H1 (cell line): ENCODE results near the gene MAPK9. TPM values are rescaled to one million over a fixed set of nuclear protein-coding genes. Genes with fewer than 3 reads are reported as not detected.

ENCODE experiments used
- CTCF ChIA-PET: fragments of 300-600 bp; sonication (Branson Sonifier 250); formaldehyde crosslinking; loops from one replicate; lab custom pipeline; 2021; ENCODE audit not compliant: partially characterized antibody; lab: Charles Lee
- POLR2A ChIA-PET: fragments of 300-600 bp; sonication (Branson Sonifier 250); formaldehyde crosslinking; loops from one replicate; lab custom pipeline; 2021; ENCODE audit warnings: inconsistent platforms; ENCODE audit not compliant: partially characterized antibody; lab: Charles Lee
- DNase-seq, 2 experiments: peaks; one replicate each; pipeline versions ENCODE4 v3.0.0 to v3.0.0-alpha.2; 2010 to 2022; ENCODE audit warnings: low spot score in 2 of 2, low read depth in 1 of 2, mixed read lengths in 1 of 2
- FAIRE-seq: peaks from 2 replicates; lab custom pipeline; 2011; peaks lifted over from hg19 to GRCh38; lab: Jason Lieb, UNC
- H2AFZ ChIP-seq: 2 replicates; pipeline ENCODE4 v1.8.1; 2012; ENCODE audit warnings: low read length, inconsistent platforms
- H2AK5ac ChIP-seq: 2 replicates; pipeline ENCODE4 v1.6.1; 2013; ENCODE audit warnings: low read depth, low read length
- H2BK120ac ChIP-seq: replicated peaks from 2 replicates; pipeline ENCODE3; 2013; ENCODE audit warnings: low read depth, low read length, inconsistent platforms
- H2BK12ac ChIP-seq: 2 replicates; pipeline ENCODE4 v1.6.1; 2013; ENCODE audit warnings: low read depth, low read length
- H2BK15ac ChIP-seq: 2 replicates; pipeline ENCODE4 v1.6.1; 2013; ENCODE audit warnings: low read length
- H2BK20ac ChIP-seq: 2 replicates; pipeline ENCODE4 v1.6.1; 2013; ENCODE audit warnings: low read length
- H2BK5ac ChIP-seq: 2 replicates; pipeline ENCODE4 v1.6.1; 2013; ENCODE audit warnings: low read depth, low read length
- H3K14ac ChIP-seq: 2 replicates; pipeline ENCODE4 v1.6.1; 2013; ENCODE audit warnings: inconsistent platforms; ENCODE audit not compliant: insufficient read length
- H3K18ac ChIP-seq: 2 replicates; pipeline ENCODE4 v1.6.1; 2013; ENCODE audit warnings: low read length; ENCODE audit errors: extremely low read depth
- H3K23ac ChIP-seq: 2 replicates; pipeline ENCODE4 v1.6.1; 2013; ENCODE audit warnings: inconsistent platforms; ENCODE audit not compliant: insufficient read length
- H3K23me2 ChIP-seq: 2 replicates; pipeline ENCODE4 v1.6.1; 2013; ENCODE audit warnings: low read depth, low read length
- H3K27ac ChIP-seq: 2 replicates; pipeline ENCODE4 v1.6.1; 2011; ENCODE audit warnings: low read depth, low read length, inconsistent platforms
- H3K27me3 ChIP-seq, 4 experiments: replicated peaks in 1 of 4; 1 replicate in 1 of 4; 2 replicates in 3 of 4; pipeline versions ENCODE4 v1.6.1 to v1.8.1; 2011 to 2013; ENCODE audit warnings: low read length in 3 of 4, mild to moderate bottlenecking in 3 of 4, inconsistent platforms in 2 of 4, mixed read lengths in 2 of 4, moderate library complexity in 1 of 4; ENCODE audit not compliant: control insufficient read depth in 3 of 4, insufficient read depth in 3 of 4; ENCODE audit errors: extremely low read depth in 1 of 4
- H3K36me3 ChIP-seq, 4 experiments: 2 replicates each; pipeline versions ENCODE4 v1.6.1 to v1.8.1; 2011 to 2013; ENCODE audit warnings: mild to moderate bottlenecking in 4 of 4, low read length in 3 of 4, moderate library complexity in 2 of 4, control low read depth in 1 of 4, inconsistent platforms in 1 of 4; ENCODE audit not compliant: insufficient read depth in 4 of 4, control insufficient read depth in 2 of 4
- H3K4ac ChIP-seq: replicated peaks from 2 replicates; pipeline ENCODE3; 2013; ENCODE audit warnings: low read length, low read depth, mixed read lengths, inconsistent platforms; ENCODE audit not compliant: insufficient read length
- H3K4me1 ChIP-seq, 4 experiments: replicated peaks in 1 of 4; 1 replicate in 1 of 4; 2 replicates in 3 of 4; pipeline versions ENCODE4 v1.6.1 to v1.8.1; 2011 to 2013; ENCODE audit warnings: low read length in 3 of 4, inconsistent platforms in 2 of 4, mixed read lengths in 1 of 4; ENCODE audit not compliant: insufficient read depth in 4 of 4, control insufficient read depth in 3 of 4
- H3K4me2 ChIP-seq, 2 experiments: 2 replicates each; pipeline versions ENCODE4 v1.6.1 to v1.8.1; 2011 to 2013; ENCODE audit warnings: low read depth in 2 of 2, low read length in 2 of 2, control low read depth in 1 of 2, inconsistent platforms in 1 of 2, mild to moderate bottlenecking in 1 of 2; ENCODE audit not compliant: insufficient read depth in 1 of 2
- H3K4me3 ChIP-seq, 4 experiments: fragments of 200-600, 300-600 bp in 1 of 4; sonication (generic), shearing (Covaris generic), sonication (Bioruptor Twin) in 1 of 4; 2 replicates each; pipeline versions ENCODE4 v1.5.1 to v1.8.1; 2011 to 2016; ENCODE audit warnings: low read length in 4 of 4, low read depth in 3 of 4, control low read depth in 2 of 4, inconsistent platforms in 2 of 4, mild to moderate bottlenecking in 2 of 4, mixed read lengths in 1 of 4, moderate library complexity in 1 of 4; ENCODE audit not compliant: insufficient read depth in 2 of 4; ENCODE audit errors: extremely low read depth in 1 of 4
- H3K56ac ChIP-seq: replicated peaks from 2 replicates; pipeline ENCODE3; 2013; ENCODE audit warnings: low read depth, mild to moderate bottlenecking, mixed read lengths, low read length, inconsistent platforms; ENCODE audit not compliant: insufficient read length
- H3K79me1 ChIP-seq: 2 replicates; pipeline ENCODE4 v1.6.1; 2013; ENCODE audit warnings: low read depth, low read length, control low read depth
- H3K79me2 ChIP-seq, 2 experiments: 2 replicates each; pipeline versions ENCODE4 v1.6.1 to v1.8.1; 2012 to 2013; ENCODE audit warnings: low read length in 2 of 2, mild to moderate bottlenecking in 2 of 2, inconsistent platforms in 1 of 2; ENCODE audit not compliant: insufficient read depth in 2 of 2, control insufficient read depth in 1 of 2
- H3K9ac ChIP-seq, 4 experiments: replicated peaks in 1 of 4; 1 replicate in 1 of 4; 2 replicates in 3 of 4; pipeline versions ENCODE4 v1.6.1 to v1.8.1; 2011 to 2013; ENCODE audit warnings: low read depth in 3 of 4, low read length in 3 of 4, control low read depth in 2 of 4, mild to moderate bottlenecking in 2 of 4, moderate library complexity in 2 of 4, inconsistent platforms in 1 of 4; ENCODE audit errors: extremely low read depth in 1 of 4
- H3K9me3 ChIP-seq, 2 experiments: 2 replicates each; pipeline versions ENCODE4 v1.6.1 to v1.8.1; 2012 to 2013; ENCODE audit warnings: mild to moderate bottlenecking in 2 of 2, moderate library complexity in 2 of 2, control low read depth in 1 of 2, inconsistent platforms in 1 of 2, low read depth in 1 of 2, low read length in 1 of 2, mixed read lengths in 1 of 2; ENCODE audit not compliant: insufficient read depth in 2 of 2
- H4K20me1 ChIP-seq, 2 experiments: replicated peaks in 1 of 2; 2 replicates each; pipeline versions ENCODE3 to v1.8.1; 2011 to 2013; ENCODE audit warnings: inconsistent platforms in 2 of 2, low read length in 2 of 2, mild to moderate bottlenecking in 1 of 2; ENCODE audit not compliant: insufficient read depth in 2 of 2, control insufficient read depth in 1 of 2
- H4K5ac ChIP-seq: 2 replicates; pipeline ENCODE4 v1.6.1; 2013; ENCODE audit warnings: low read length, low read depth, mixed read lengths, inconsistent platforms; ENCODE audit not compliant: insufficient read length
- H4K8ac ChIP-seq: 2 replicates; pipeline ENCODE4 v1.8.0; 2013; ENCODE audit warnings: mild to moderate bottlenecking, moderate library complexity, low read length, inconsistent platforms; ENCODE audit not compliant: insufficient read depth; ENCODE audit errors: extremely low read depth
- H4K91ac ChIP-seq: replicated peaks from 2 replicates; pipeline ENCODE3; 2013; ENCODE audit warnings: low read length, mixed read lengths, inconsistent platforms; ENCODE audit not compliant: insufficient read length
- CHD2 ChIP-seq: IDR thresholded peaks from 2 replicates; pipeline ENCODE4 v1.6.1; 2012; ENCODE audit warnings: low read length, improper control_type of control experiment
- CREB1 ChIP-seq: IDR thresholded peaks from 2 replicates; pipeline ENCODE4 v1.6.1; 2012; ENCODE audit warnings: inconsistent platforms
- CTBP2 ChIP-seq: IDR thresholded peaks from 2 replicates; pipeline ENCODE4 v1.7.0; 2011; ENCODE audit warnings: borderline replicate concordance, mild to moderate bottlenecking, moderate library complexity, mixed read lengths, low read length; ENCODE audit not compliant: insufficient read depth, insufficient read length
- NRF1 ChIP-seq: IDR thresholded peaks from 2 replicates; pipeline ENCODE4 v1.6.1; 2011; ENCODE audit warnings: mild to moderate bottlenecking, low read depth, low read length, improper control_type of control experiment
- SP1 ChIP-seq: IDR thresholded peaks from 2 replicates; pipeline ENCODE4 v1.6.1; 2011; ENCODE audit warnings: low read depth, low read length
- SP2 ChIP-seq: IDR thresholded peaks from 2 replicates; pipeline ENCODE4 v1.6.1; 2012; ENCODE audit warnings: mild to moderate bottlenecking, low read length, inconsistent platforms
- WGBS, 2 experiments: shearing (Covaris generic) in 1 of 2; methylation state at CpG; one replicate each; pipeline versions ENCODE4 v1.1.6 to v1.1.7; 2013 to 2015; ENCODE audit warnings: low lambda C conversion rate in 2 of 2, mixed read lengths in 2 of 2, inconsistent platforms in 1 of 2, low coverage in 1 of 2, missing lambda C conversion rate in 1 of 2; ENCODE audit not compliant: insufficient replicate concordance in 2 of 2, insufficient coverage in 1 of 2, insufficient read length in 1 of 2; ENCODE audit errors: extremely low coverage in 1 of 2, missing lambda C conversion rate in 1 of 2; 5-methylcytosine and 5-hydroxymethylcytosine counted together
- polyA plus RNA-seq, 7 experiments: library from polyadenylated mRNA; depleted of rRNA in 3 of 7; stranded (reverse) in 5 of 7; unstranded in 2 of 7; fragments of >200 nt in 5 of 7; fragments of 200-250 nt in 2 of 7; gene quantifications; 1 replicate in 5 of 7; 2 replicates in 1 of 7; 4 replicates in 1 of 7; pipeline versions ENCODE4 v1.2.1 to v1.2.3, GENCODE V29; 2011 to 2013; ENCODE audit warnings: missing spikeins in 2 of 7, mixed read lengths in 2 of 7
- total RNA-seq: library from RNA; stranded (reverse); fragmentation: NEBNext Ultra II Directional; extraction: Animal tissue kit (Norgen Biotek cat#: 25700); gene quantifications from 2 replicates; pipeline ENCODE4 v1.2.1, GENCODE V29; 2021
- TF ChIP-seq, protein P1 (sequence below), 3 experiments: IDR thresholded peaks; 1 replicate in 2 of 3; 2 replicates in 1 of 3; pipeline versions ENCODE4 v1.5.1 to v1.6.1; 2011; ENCODE audit warnings: low read length in 3 of 3, mild to moderate bottlenecking in 3 of 3, inconsistent platforms in 2 of 3, low read depth in 1 of 3, moderate library complexity in 1 of 3; ENCODE audit not compliant: insufficient read depth in 1 of 3; ENCODE audit errors: control extremely low read depth in 1 of 3

Gene MAPK9
- total and polyA plus RNA-seq, 2 of the 8 experiments (the other 6 are each of a cell fraction or from before 2014, with no cell fraction given): 22.3 to 43.7 TPM

DNA sequence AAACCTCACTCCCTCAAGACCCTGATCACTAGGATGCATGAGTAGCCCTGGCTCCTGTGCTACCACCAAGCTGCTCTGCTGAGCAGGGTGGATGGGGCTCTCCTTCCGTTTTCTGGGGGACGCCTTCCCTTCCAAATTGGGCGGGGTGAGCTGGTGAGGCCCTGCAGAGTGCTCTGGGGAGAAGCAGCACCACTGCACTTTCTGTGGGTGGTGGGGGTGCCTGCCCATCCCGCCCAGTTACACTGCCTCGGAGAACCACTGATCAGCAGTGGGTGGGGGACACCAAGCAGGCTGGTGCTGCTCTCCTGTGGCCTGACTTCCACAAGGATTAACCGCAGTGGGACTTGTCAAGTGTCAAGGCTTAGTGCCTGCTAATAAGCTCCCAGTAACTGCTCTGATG lies 42.3 kb upstream of the MAPK9 start:
- Histone ChIP-seq H3K79me2 (peaks cover 0 to 6% of the 10 kb centered on the region in 2 experiments; a peak in 2 of 4 replicates), H4K91ac (peak overlapping the region; percentile 19), H4K8ac (no peak overlapping the region), H3K36me3 (peaks cover 40 to 69% (median 62%) of the 10 kb centered on the region in 4 experiments), H2BK12ac (peak overlapping the region; percentile 71; the same call in 1 of the 2 replicates), H4K5ac (no peak overlapping the region), H4K20me1 (peaks cover 0 to 2% of the 10 kb centered on the region in 2 experiments), H3K27ac (no peak overlapping the region), H2AK5ac (no peak overlapping the region), H2AFZ (no peak overlapping the region)
- no peak for DNase-seq
- CTCF ChIA-PET: interaction anchor here (1.4 to 14.0 kb wide), 5 partner anchors 10 to 138 kb away, joined by 3 to 192 read pairs (median 5); no protein-coding TSS in a partner anchor
- no peak for TF ChIP-seq CREB1
- no peak for TF ChIP-seq SP2
- TF ChIP-seq, protein P1, sequence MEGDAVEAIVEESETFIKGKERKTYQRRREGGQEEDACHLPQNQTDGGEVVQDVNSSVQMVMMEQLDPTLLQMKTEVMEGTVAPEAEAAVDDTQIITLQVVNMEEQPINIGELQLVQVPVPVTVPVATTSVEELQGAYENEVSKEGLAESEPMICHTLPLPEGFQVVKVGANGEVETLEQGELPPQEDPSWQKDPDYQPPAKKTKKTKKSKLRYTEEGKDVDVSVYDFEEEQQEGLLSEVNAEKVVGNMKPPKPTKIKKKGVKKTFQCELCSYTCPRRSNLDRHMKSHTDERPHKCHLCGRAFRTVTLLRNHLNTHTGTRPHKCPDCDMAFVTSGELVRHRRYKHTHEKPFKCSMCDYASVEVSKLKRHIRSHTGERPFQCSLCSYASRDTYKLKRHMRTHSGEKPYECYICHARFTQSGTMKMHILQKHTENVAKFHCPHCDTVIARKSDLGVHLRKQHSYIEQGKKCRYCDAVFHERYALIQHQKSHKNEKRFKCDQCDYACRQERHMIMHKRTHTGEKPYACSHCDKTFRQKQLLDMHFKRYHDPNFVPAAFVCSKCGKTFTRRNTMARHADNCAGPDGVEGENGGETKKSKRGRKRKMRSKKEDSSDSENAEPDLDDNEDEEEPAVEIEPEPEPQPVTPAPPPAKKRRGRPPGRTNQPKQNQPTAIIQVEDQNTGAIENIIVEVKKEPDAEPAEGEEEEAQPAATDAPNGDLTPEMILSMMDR (IDR thresholded peaks at IDR 0.05; ENCODE audit: control extremely low read depth in 1 of 3, insufficient read depth in 1 of 3, low read depth in 1 of 3, low read length in 3 of 3): no peak
- TF ChIP-seq SP1: no peak
- TF ChIP-seq CTBP2: no peak
- no peak for TF ChIP-seq NRF1
- no peak for TF ChIP-seq CHD2
- TF ChIP-seq, all 59 proteins: peak for 0
- H3K14ac ChIP-seq: no peak overlapping the region
- POLR2A ChIA-PET: interaction anchor here (1.2 to 10.9 kb wide), 2 partner anchors 11 to 18 kb away, joined by 3 to 146 read pairs; no protein-coding TSS in a partner anchor
- H3K4me1 ChIP-seq: peaks cover 12 to 16% (median 12%) of the 10 kb centered on the region in 4 experiments
- no peaks in the 10 kb centered on the region for H3K9me3 ChIP-seq
- no peak for FAIRE-seq
- H2BK20ac ChIP-seq: no peak overlapping the region; the same call in 1 of the 2 replicates
- no peak overlapping the region for H2BK15ac ChIP-seq
- H3K23ac ChIP-seq: no peak overlapping the region
- H3K4me3 ChIP-seq: no peak overlapping the region
- no peak overlapping the region for H3K56ac ChIP-seq
- 94% methylated on average over 6 of the region's 6 CpGs; no CpG with 5 or more reads in 1 of the 2 experiments for WGBS, 2 experiments
- H3K9ac ChIP-seq: no peak overlapping the region
- no peak overlapping the region for H3K4me2 ChIP-seq
- 0 out of 2 replicates have a peak overlapping the region, but pooled peaks have one; percentile 32 for H3K18ac ChIP-seq
- H3K23me2 ChIP-seq: no peaks in the 10 kb centered on the region
- H2BK5ac ChIP-seq: peak overlapping the region; percentile 54
- no peak overlapping the region for H3K4ac ChIP-seq
- H3K79me1 ChIP-seq: peaks cover 2% of the 10 kb centered on the region; the same call in 1 of the 2 replicates
- H2BK120ac ChIP-seq: no peak overlapping the region
- H3K27me3 ChIP-seq: no peaks in the 10 kb centered on the region
